HepG2 (cell line): Measurements from ENCODE around the gene NDUFB7. TPM values are rescaled to one million over a fixed set of nuclear protein-coding genes. Genes with fewer than 3 reads are reported as not detected.

Experiments
- CEBPB ChIP-seq: IDR thresholded peaks from 2 replicates; pipeline ENCODE4 v1.6.1; 2011; ENCODE audit warnings: low read depth, low read length, improper control_type of control experiment, borderline replicate concordance
- FLYWCH1 ChIP-seq: sonication (generic); formaldehyde crosslinking; IDR thresholded peaks from 2 replicates; pipeline ENCODE4 v1.8.1; 2023; ENCODE audit warnings: mild to moderate bottlenecking, missing genetic modification reagents
- HES4 ChIP-seq: sonication (generic); formaldehyde crosslinking; IDR thresholded peaks from 2 replicates; pipeline ENCODE4 v1.9.0; 2021; ENCODE audit warnings: mild to moderate bottlenecking, missing genetic modification reagents, borderline replicate concordance
- HOXD1 ChIP-seq: sonication (generic); formaldehyde crosslinking; IDR thresholded peaks from 2 replicates; pipeline ENCODE4 v1.5.0; 2020; ENCODE audit warnings: missing genetic modification reagents
- MAFK ChIP-seq, 2 experiments: IDR thresholded peaks in 1 of 2; conservative IDR thresholded peaks in 1 of 2; 2 replicates each; pipeline ENCODE4 v1.6.1; 2011; ENCODE audit warnings: improper control_type of control experiment in 2 of 2, low read length in 2 of 2
- MIER2 ChIP-seq: IDR thresholded peaks from 2 replicates; pipeline ENCODE4 v1.6.1; 2016; ENCODE audit warnings: missing biosample characterization, missing genetic modification reagents
- MZF1 ChIP-seq: sonication (generic); formaldehyde crosslinking; IDR thresholded peaks from 2 replicates; pipeline ENCODE4 v1.8.1; 2023; ENCODE audit warnings: mild to moderate bottlenecking, missing genetic modification reagents, borderline replicate concordance
- ONECUT2 ChIP-seq: sonication (generic); formaldehyde crosslinking; IDR thresholded peaks from 2 replicates; pipeline ENCODE4 v1.4.0; 2020; ENCODE audit warnings: missing genetic modification reagents
- REL ChIP-seq: sonication (generic); formaldehyde crosslinking; conservative IDR thresholded peaks from 2 replicates; pipeline ENCODE4 v1.8.0; 2022; ENCODE audit warnings: mild to moderate bottlenecking, missing genetic modification reagents, moderate library complexity
- SMAD3 ChIP-seq: sonication (generic); formaldehyde crosslinking; IDR thresholded peaks from 2 replicates; pipeline ENCODE4 v1.4.0; 2020; ENCODE audit warnings: missing genetic modification reagents
- TAF1 ChIP-seq: sonication (generic); formaldehyde crosslinking; IDR thresholded peaks from 2 replicates; pipeline ENCODE4 v1.4.0; 2020; ENCODE audit warnings: missing genetic modification reagents
- ZNF124 ChIP-seq: sonication (generic); formaldehyde crosslinking; IDR thresholded peaks from 2 replicates; pipeline ENCODE4 v1.4.0; 2020; ENCODE audit warnings: missing genetic modification reagents
- ZNF143 ChIP-seq: sonication (generic); formaldehyde crosslinking; IDR thresholded peaks from 2 replicates; pipeline ENCODE4 v1.4.0; 2020; ENCODE audit warnings: missing genetic modification reagents
- ZNF550 ChIP-seq: sonication (generic); formaldehyde crosslinking; IDR thresholded peaks from 2 replicates; pipeline ENCODE4 v1.4.0; 2020; ENCODE audit warnings: mild to moderate bottlenecking, missing genetic modification reagents, borderline replicate concordance
- ZNF614 ChIP-seq: IDR thresholded peaks from 2 replicates; pipeline ENCODE4 v1.6.1; 2018; ENCODE audit warnings: missing biosample characterization, missing genetic modification reagents, inconsistent platforms, borderline replicate concordance
- ZNF615 ChIP-seq: sonication (generic); formaldehyde crosslinking; IDR thresholded peaks from 2 replicates; pipeline ENCODE4 v1.5.0; 2020; ENCODE audit warnings: mild to moderate bottlenecking, missing genetic modification reagents, borderline replicate concordance
- ZNF619 ChIP-seq: sonication (generic); formaldehyde crosslinking; IDR thresholded peaks from 2 replicates; pipeline ENCODE4 v1.4.0; 2020; ENCODE audit warnings: mild to moderate bottlenecking, missing genetic modification reagents
- ZNF878 ChIP-seq: sonication (generic); formaldehyde crosslinking; IDR thresholded peaks from 2 replicates; pipeline ENCODE4 v1.8.1; 2023; ENCODE audit warnings: mild to moderate bottlenecking, missing genetic modification reagents, moderate library complexity
- polyA plus RNA-seq, 8 experiments: library from polyadenylated mRNA; depleted of rRNA in 3 of 8; stranded (reverse) in 7 of 8; unstranded in 1 of 8; fragments of >200 nt; fragmentation: Illumina TruSeq in 4 of 8; extraction: Trizol in 4 of 8; gene quantifications; 2 replicates each; pipeline versions ENCODE4 v1.2.1 to v1.2.3, GENCODE V29; 2011 to 2016; ENCODE audit warnings: low read depth in 4 of 8, missing spikeins in 1 of 8, mixed read lengths in 1 of 8; ENCODE audit not compliant: insufficient read depth in 1 of 8
- total RNA-seq, 5 experiments: library from RNA; depleted of rRNA; stranded (reverse); fragments of >200 nt; fragmentation: Illumina TruSeq; extraction: Trizol; gene quantifications; 2 replicates each; pipeline ENCODE4 v1.2.3, GENCODE V29; 2016; ENCODE audit warnings: low read depth in 1 of 5
- TF ChIP-seq, protein P1 (sequence below): sonication (generic); formaldehyde crosslinking; IDR thresholded peaks from 2 replicates; pipeline ENCODE4 v1.4.0; 2020; ENCODE audit warnings: missing genetic modification reagents
- TF ChIP-seq, protein P2 (sequence below): sonication (generic); formaldehyde crosslinking; IDR thresholded peaks from 2 replicates; pipeline ENCODE4 v1.5.1; 2020; ENCODE audit warnings: mild to moderate bottlenecking, missing genetic modification reagents, moderate library complexity
- TF ChIP-seq, protein P3 (sequence below): IDR thresholded peaks from 2 replicates; pipeline ENCODE4 v1.6.1; 2016; ENCODE audit warnings: low read depth, missing genetic modification reagents, missing compliant biosample characterization
- TF ChIP-seq, protein P4 (sequence below): sonication (generic); formaldehyde crosslinking; IDR thresholded peaks from 2 replicates; pipeline ENCODE4 v1.8.0; 2023; ENCODE audit warnings: mild to moderate bottlenecking, missing genetic modification reagents

The NDUFB7 gene
- total and polyA plus RNA-seq, 2 of the 13 experiments (the other 11 are each of a cell fraction or from before 2014, with no cell fraction given): 156 to 198 TPM

DNA sequence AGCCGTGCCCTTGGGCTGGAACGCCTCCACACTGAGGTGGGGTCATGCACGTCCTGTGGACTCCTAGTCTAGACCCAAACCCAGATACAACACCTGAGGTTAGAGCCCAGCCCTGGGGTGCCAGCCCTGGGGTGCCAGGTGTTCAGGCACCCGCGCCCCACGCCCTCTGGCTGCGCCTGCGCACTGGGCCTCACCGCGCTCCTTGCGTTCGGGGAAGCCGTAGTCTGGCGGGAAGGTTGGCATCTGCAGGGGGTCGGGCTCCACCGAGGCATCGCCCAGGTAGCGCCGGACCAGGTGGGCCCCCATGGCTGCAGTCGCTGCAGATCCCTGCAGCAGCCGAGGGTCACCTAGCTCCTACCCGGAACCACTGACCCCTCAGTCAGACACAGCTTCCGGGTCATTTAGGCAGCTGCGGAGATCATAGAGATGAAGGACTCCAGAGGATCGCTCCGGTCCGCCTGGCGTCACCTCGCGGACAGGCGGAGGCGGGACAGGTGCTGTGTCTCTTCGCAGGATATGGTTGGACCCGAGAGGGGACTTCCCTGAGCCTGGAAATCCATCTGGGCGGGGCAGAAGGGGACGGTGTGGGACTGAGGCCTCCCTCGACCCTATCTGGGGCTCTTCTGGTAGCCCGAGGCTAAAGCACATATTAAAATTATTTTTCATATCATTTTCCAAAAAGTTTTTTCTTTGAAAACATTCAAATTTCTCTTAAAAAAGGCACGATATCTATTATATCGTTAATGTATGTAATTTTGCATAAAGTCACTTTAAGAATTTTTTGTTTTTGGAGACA, at the start of gene NDUFB7 (continued):
- TF ChIP-seq SMAD3: peak; percentile 95
- peak; percentile 81 for TF ChIP-seq TAF1 (CRISPR knock-in tag)
- TF ChIP-seq ZNF143 (CRISPR knock-in tag): peak; percentile 63
- TF ChIP-seq ZNF619 (CRISPR knock-in tag): peak; percentile 89; the same call in 1 of the 2 replicates
- TF ChIP-seq MZF1: no peak
- no peak for TF ChIP-seq HOXD1
- TF ChIP-seq ZNF615: no peak
- no peak for TF ChIP-seq FLYWCH1 (CRISPR knock-in tag)
- TF ChIP-seq, protein P1, sequence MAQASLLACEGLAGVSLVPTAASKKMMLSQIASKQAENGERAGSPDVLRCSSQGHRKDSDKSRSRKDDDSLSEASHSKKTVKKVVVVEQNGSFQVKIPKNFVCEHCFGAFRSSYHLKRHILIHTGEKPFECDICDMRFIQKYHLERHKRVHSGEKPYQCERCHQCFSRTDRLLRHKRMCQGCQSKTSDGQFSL (CRISPR knock-in tag): peak; percentile 63; the same call in 1 of the 2 replicates
- TF ChIP-seq HES4 (CRISPR knock-in tag): peak; percentile 63; the same call in 1 of the 2 replicates
- 0 out of 2 replicates have a peak, but pooled peaks have one; percentile 41 for TF ChIP-seq ZNF550 (CRISPR knock-in tag)
- TF ChIP-seq CEBPB: no peak
- no peak for TF ChIP-seq MAFK (conservative IDR thresholded peaks at IDR 0.05 in 1 of 2, IDR thresholded peaks at IDR 0.05 in 1 of 2; ENCODE audit: low read length in 2 of 2)
- no peak for TF ChIP-seq ONECUT2 (CRISPR knock-in tag)
- peak; percentile 83; the same call in 1 of the 2 replicates for TF ChIP-seq ZNF614
- TF ChIP-seq ZNF878: no peak
- TF ChIP-seq MIER2 (CRISPR knock-in tag): peak; percentile 70; the same call in 1 of the 2 replicates
- TF ChIP-seq, protein P2, sequence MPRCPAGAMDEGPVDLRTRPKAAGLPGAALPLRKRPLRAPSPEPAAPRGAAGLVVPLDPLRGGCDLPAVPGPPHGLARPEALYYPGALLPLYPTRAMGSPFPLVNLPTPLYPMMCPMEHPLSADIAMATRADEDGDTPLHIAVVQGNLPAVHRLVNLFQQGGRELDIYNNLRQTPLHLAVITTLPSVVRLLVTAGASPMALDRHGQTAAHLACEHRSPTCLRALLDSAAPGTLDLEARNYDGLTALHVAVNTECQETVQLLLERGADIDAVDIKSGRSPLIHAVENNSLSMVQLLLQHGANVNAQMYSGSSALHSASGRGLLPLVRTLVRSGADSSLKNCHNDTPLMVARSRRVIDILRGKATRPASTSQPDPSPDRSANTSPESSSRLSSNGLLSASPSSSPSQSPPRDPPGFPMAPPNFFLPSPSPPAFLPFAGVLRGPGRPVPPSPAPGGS (CRISPR knock-in tag): peak; percentile 89
- 0 out of 2 replicates have a peak, but pooled peaks have one; percentile 60 for TF ChIP-seq REL (CRISPR knock-in tag)
- TF ChIP-seq, protein P3, sequence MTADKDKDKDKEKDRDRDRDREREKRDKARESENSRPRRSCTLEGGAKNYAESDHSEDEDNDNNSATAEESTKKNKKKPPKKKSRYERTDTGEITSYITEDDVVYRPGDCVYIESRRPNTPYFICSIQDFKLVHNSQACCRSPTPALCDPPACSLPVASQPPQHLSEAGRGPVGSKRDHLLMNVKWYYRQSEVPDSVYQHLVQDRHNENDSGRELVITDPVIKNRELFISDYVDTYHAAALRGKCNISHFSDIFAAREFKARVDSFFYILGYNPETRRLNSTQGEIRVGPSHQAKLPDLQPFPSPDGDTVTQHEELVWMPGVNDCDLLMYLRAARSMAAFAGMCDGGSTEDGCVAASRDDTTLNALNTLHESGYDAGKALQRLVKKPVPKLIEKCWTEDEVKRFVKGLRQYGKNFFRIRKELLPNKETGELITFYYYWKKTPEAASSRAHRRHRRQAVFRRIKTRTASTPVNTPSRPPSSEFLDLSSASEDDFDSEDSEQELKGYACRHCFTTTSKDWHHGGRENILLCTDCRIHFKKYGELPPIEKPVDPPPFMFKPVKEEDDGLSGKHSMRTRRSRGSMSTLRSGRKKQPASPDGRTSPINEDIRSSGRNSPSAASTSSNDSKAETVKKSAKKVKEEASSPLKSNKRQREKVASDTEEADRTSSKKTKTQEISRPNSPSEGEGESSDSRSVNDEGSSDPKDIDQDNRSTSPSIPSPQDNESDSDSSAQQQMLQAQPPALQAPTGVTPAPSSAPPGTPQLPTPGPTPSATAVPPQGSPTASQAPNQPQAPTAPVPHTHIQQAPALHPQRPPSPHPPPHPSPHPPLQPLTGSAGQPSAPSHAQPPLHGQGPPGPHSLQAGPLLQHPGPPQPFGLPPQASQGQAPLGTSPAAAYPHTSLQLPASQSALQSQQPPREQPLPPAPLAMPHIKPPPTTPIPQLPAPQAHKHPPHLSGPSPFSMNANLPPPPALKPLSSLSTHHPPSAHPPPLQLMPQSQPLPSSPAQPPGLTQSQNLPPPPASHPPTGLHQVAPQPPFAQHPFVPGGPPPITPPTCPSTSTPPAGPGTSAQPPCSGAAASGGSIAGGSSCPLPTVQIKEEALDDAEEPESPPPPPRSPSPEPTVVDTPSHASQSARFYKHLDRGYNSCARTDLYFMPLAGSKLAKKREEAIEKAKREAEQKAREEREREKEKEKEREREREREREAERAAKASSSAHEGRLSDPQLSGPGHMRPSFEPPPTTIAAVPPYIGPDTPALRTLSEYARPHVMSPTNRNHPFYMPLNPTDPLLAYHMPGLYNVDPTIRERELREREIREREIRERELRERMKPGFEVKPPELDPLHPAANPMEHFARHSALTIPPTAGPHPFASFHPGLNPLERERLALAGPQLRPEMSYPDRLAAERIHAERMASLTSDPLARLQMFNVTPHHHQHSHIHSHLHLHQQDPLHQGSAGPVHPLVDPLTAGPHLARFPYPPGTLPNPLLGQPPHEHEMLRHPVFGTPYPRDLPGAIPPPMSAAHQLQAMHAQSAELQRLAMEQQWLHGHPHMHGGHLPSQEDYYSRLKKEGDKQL: no peak
- TF ChIP-seq ZNF124 (CRISPR knock-in tag): peak; percentile 77
- TF ChIP-seq, protein P4, sequence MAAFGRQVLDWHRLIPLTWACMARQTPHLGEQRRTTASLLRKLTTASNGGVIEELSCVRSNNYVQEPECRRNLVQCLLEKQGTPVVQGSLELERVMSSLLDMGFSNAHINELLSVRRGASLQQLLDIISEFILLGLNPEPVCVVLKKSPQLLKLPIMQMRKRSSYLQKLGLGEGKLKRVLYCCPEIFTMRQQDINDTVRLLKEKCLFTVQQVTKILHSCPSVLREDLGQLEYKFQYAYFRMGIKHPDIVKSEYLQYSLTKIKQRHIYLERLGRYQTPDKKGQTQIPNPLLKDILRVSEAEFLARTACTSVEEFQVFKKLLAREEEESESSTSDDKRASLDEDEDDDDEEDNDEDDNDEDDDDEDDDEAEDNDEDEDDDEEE (CRISPR knock-in tag): peak; percentile 85; the same call in 1 of the 2 replicates
